Stimulated activated naive CD8-positive, alpha-beta T cell treated with anti-CD3 and anti-CD28 coated beads, Interleukin-15, amount 100 ng/mL, for 72 hours (primary cell): ENCODE measurements around the gene SMIM20.
A peak's percentile ranks its signal among the peaks of the same experiment; 100 is the strongest.
"Not testable (repeated sequence)": the region's sequence is repeated elsewhere in the genome, so short reads cannot be mapped to it uniquely, and the experiment has no call there.

Experiments
- ATAC-seq: fragments of 150-1000 bp; cut with Tn5 transposase; 2 replicates; pipeline ENCODE4 v1.10.0; 2021; ENCODE audit warnings: mild to moderate bottlenecking, moderate library complexity
- DNase-seq, 2 donors: peaks; one replicate each; pipeline ENCODE4 v3.0.0; 2021 to 2022
- H3K27ac Mint-ChIP-seq, 2 donors: one replicate each; pipeline ENCODE4 v1.8.0; 2022; ENCODE audit warnings: mild to moderate bottlenecking in 2 of 2, mixed read lengths in 2 of 2, moderate library complexity in 2 of 2
- H3K27me3 Mint-ChIP-seq: one replicate; pipeline ENCODE4 v1.8.0; 2022; ENCODE audit warnings: mixed read lengths
- H3K4me1 Mint-ChIP-seq: one replicate; pipeline ENCODE4 v1.8.0; 2022; ENCODE audit warnings: mild to moderate bottlenecking, mixed read lengths
- H3K4me3 Mint-ChIP-seq, 2 donors: one replicate each; pipeline ENCODE4 v1.8.0; 2022; ENCODE audit warnings: mild to moderate bottlenecking in 2 of 2, mixed read lengths in 2 of 2, moderate library complexity in 1 of 2
- H3K9me3 Mint-ChIP-seq, 2 donors: one replicate each; pipeline ENCODE4 v1.8.0; 2022; ENCODE audit warnings: mixed read lengths in 2 of 2

Gene SMIM20

GRCh38 chr4:25883565-25883964 is 30.5 kb upstream of the SMIM20 start:
- Mint-ChIP-seq H3K9me3 (peaks cover 0 to 6% of the 10 kb centered on the region in 2 donors), H3K27me3 (peaks cover 26% of the 10 kb centered on the region), H3K27ac (no peak overlapping the region), H3K4me3 (no peak overlapping the region), H3K4me1 (no peaks in the 10 kb centered on the region)
- ATAC-seq (no peak), DNase-seq (no peak)

DNA sequence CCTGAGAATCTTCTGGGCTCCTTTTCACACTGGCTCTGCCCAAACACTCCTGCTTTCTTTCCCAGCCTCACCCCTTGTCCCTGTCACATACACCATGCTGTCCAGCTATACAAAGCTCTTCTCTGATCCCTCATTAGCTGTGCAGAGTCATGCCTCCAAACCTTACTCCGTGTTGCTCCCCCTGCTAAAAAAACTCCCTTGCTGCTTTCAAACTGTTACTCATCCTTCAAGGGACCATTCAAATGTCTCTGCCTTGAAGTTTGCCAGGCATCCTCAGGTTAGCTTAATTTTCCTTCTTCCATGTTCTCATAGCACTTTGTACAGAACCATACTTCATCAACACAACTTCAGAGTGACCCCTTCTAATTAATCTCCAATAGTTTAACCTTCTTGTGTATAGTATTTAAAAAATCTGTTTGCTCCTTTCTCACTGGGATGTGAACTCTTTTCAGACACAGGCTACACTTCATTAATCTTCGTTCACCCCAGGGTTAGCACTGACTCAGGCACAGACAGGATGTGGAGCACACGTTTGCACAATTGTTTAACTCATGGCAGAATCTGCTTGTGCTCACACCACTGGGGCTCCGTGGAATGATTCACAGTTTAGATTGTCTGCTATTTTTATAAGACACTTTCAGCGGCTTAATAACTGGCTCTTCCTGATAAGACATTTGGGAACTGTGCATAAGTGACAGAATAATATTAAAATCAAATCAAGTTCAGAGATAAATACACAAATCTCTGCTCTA is 29.8 kb upstream of the SMIM20 start:
- Mint-ChIP-seq H3K9me3 (peaks cover 0 to 6% of the 10 kb centered on the region in 2 donors), H3K27me3 (peaks cover 26% of the 10 kb centered on the region), H3K27ac (peak overlapping the region in 1 of 2 donors; percentile 15), H3K4me3 (no peak overlapping the region), H3K4me1 (no peaks in the 10 kb centered on the region)
- DNase-seq, result no peak
- no peak for ATAC-seq

DNA sequence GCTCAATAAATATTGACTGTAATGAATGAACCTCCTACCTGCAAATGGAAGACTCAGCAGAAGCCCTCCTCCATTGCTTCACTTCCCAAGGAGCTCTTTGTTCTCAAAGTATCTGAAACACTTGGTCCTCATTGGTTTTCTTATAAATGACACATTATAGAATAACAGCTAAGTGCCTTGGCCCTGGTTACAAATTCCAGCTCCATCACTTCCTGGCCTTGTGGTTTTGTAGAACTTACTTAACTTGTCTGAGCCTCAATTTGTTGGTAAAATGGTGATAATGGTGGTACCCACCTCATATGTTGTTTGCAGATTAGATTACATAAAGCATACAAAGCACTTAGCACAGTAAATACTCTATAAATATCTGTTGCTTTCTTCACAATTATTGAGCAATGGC is 25.2 kb upstream of the SMIM20 start:
- no peaks in the 10 kb centered on the region for H3K4me1 Mint-ChIP-seq
- DNase-seq, result no peak
- ATAC-seq, result no peak
- H3K9me3 Mint-ChIP-seq, result no peaks in the 10 kb centered on the region
- peaks cover 7% of the 10 kb centered on the region for H3K27me3 Mint-ChIP-seq
- no peak overlapping the region for H3K4me3 Mint-ChIP-seq
- H3K27ac Mint-ChIP-seq, result no peak overlapping the region

GRCh38 chr4:25889589-25890503 is 24.2 kb upstream of the SMIM20 start:
- no peak overlapping the region for H3K4me3 Mint-ChIP-seq
- ATAC-seq (no peak), DNase-seq (no peak)
- H3K27me3 Mint-ChIP-seq, result peaks cover 7% of the 10 kb centered on the region
- H3K4me1 Mint-ChIP-seq, result no peaks in the 10 kb centered on the region
- no peak overlapping the region for H3K27ac Mint-ChIP-seq
- no peaks in the 10 kb centered on the region for H3K9me3 Mint-ChIP-seq

GRCh38 chr4:25890571-25891485 is 23.2 kb upstream of the SMIM20 start:
- Mint-ChIP-seq H3K27ac (peak overlapping the region in 1 of 2 donors; percentile 25), H3K27me3 (peaks cover 7% of the 10 kb centered on the region), H3K9me3 (no peaks in the 10 kb centered on the region), H3K4me3 (no peak overlapping the region), H3K4me1 (no peaks in the 10 kb centered on the region)
- ATAC-seq (no peak), DNase-seq (no peak)

DNA sequence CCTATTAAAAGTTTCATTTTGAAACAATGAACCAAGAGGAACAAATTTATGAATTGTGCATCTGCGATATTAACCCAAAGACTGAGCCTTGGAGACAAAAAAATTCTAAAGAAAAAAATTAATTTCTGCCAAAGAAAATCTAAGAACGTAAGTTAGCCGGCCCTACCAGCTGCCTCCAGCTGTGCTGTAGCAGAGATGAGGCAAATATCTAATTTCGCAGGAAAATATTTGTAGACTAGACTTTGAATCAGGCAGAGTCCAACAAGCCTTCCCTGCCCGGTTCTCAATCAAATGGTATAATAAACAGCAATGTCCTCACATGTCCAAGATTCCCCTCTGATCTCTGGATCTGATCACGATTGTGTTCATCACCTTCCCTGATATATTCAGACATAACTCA is 21.2 kb upstream of the SMIM20 start:
- ATAC-seq, result no peak
- no peak overlapping the region for H3K4me3 Mint-ChIP-seq

GRCh38 chr4:25896776-25897539 is 17.1 kb upstream of the SMIM20 start:
- H3K9me3 Mint-ChIP-seq, result no peaks in the 10 kb centered on the region
- no peak for DNase-seq
- H3K4me1 Mint-ChIP-seq, result no peaks in the 10 kb centered on the region
- H3K27ac Mint-ChIP-seq, result peak overlapping the region; percentile 14 to 21
- no peak for ATAC-seq
- H3K4me3 Mint-ChIP-seq, result no peak overlapping the region
- H3K27me3 Mint-ChIP-seq, result no peaks in the 10 kb centered on the region

More for the DNA sequence above, 21.2 kb upstream of the SMIM20 start:
- no peak overlapping the region for H3K27ac Mint-ChIP-seq
- no peak for DNase-seq
- H3K9me3 Mint-ChIP-seq, result no peaks in the 10 kb centered on the region
- H3K4me1 Mint-ChIP-seq, result no peaks in the 10 kb centered on the region
- no peaks in the 10 kb centered on the region for H3K27me3 Mint-ChIP-seq

GRCh38 chr4:25900310-25900709 is 13.7 kb upstream of the SMIM20 start:
- H3K27me3 Mint-ChIP-seq, result no peaks in the 10 kb centered on the region
- no peak for ATAC-seq
- H3K4me1 Mint-ChIP-seq, result no peaks in the 10 kb centered on the region
- H3K4me3 Mint-ChIP-seq, result no peak overlapping the region
- DNase-seq, result no peak
- H3K27ac Mint-ChIP-seq, result no peak overlapping the region
- H3K9me3 Mint-ChIP-seq, result no peaks in the 10 kb centered on the region

DNA sequence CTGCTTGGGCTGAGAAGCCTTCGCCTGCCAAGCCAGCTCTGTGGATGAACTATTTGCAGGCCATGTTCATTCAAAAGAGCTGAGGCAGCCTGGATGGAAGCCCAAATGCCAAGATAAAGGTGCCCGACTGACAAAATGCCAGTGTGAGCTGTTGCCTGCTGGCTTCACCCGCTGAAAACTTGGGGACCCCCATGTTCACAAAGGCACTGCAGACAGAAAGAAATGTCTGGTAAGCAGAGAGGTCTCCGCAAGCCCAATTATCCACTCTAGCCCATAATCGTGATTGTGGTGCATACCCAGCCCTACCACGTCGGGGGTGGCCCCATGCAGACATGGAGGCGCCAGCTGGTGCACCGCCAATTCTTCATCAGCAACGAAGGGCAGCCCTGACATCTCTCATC is 13.0 kb upstream of the SMIM20 start:
- DNase-seq (no peak), ATAC-seq (no peak)
- Mint-ChIP-seq H3K4me3 (no peak overlapping the region), H3K27me3 (no peaks in the 10 kb centered on the region), H3K9me3 (no peaks in the 10 kb centered on the region), H3K27ac (no peak overlapping the region), H3K4me1 (no peaks in the 10 kb centered on the region)

DNA sequence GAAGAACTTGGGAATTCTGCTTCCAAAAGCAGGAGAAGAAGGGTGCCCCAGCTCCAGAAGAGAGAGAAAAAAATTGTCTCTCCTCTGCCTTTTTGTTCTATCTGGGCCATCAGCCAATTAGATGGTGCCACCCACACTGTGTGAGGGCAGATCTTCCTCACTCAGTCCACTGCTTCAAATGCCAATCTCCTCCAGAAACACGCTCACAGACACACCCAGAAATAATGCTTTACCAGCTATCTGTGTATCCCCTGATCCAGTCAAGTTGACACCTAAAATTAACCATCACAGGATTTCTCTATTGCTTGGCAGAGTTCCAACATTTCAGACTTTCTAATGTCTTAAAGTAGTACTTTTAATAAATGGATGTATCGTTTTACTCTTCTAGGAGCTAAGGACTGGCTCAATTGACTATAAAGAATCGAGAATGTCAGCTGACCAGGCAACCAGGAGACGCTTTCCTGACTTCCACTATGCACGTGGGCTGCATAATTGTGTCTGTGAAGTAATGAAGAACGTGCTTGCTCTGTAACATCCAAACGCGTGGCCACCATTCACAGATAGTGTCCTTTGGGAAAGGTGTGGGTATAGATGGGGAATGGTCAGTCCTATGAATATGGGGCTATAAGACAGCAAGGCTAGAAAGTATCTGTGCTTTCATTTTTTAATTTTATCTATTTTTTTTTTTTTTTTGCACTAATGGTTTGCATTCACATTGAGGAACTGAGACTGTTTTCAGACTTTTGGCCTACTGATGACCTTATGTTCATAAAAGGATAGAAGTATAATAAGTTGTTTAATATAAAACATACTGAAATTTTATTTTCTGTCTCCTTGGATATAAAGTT is 9.9 kb upstream of the SMIM20 start:
- H3K4me3 Mint-ChIP-seq, result no peak overlapping the region
- no peak for ATAC-seq
- H3K9me3 Mint-ChIP-seq, result peaks cover 0 to 6% of the 10 kb centered on the region in 2 donors
- DNase-seq, result no peak
- no peaks in the 10 kb centered on the region for H3K27me3 Mint-ChIP-seq
- H3K27ac Mint-ChIP-seq, result no peak overlapping the region
- H3K4me1 Mint-ChIP-seq, result no peaks in the 10 kb centered on the region

- DNase-seq (no peak), ATAC-seq (no peak)
- Mint-ChIP-seq H3K27me3 (no peaks in the 10 kb centered on the region), H3K9me3 (peaks cover 0 to 7% of the 10 kb centered on the region in 2 donors), H3K27ac (no peak overlapping the region), H3K4me3 (no peak overlapping the region), H3K4me1 (no peaks in the 10 kb centered on the region)
Observed at GRCh38 chr4:25904748-25905082, 9.3 kb upstream of the SMIM20 start.

DNA sequence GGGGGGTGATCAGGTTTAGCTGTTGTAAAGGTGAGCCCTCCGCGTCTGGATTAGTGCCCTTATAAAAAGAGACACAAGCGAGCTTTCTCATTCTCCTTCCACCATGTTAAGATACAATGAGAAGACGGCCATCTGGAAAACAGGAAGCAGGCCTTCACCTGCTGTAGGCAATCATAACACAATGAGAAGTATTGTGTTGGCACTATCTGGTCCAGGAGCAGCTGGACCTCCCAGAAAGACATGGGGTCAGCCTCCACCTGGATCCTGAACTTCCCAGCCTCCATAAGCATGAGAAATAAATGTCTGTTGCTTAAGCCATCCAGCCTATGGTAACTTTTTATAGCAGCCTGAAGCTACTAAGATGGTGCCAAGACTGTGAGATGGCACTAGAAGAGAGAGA is 8.6 kb upstream of the SMIM20 start:
- no peak overlapping the region for H3K4me3 Mint-ChIP-seq
- no peak overlapping the region for H3K27ac Mint-ChIP-seq
- H3K4me1 Mint-ChIP-seq, result no peaks in the 10 kb centered on the region
- DNase-seq, result no peak
- no peaks in the 10 kb centered on the region for H3K27me3 Mint-ChIP-seq
- no peak for ATAC-seq
- H3K9me3 Mint-ChIP-seq, result peaks cover 0 to 7% of the 10 kb centered on the region in 2 donors

DNA sequence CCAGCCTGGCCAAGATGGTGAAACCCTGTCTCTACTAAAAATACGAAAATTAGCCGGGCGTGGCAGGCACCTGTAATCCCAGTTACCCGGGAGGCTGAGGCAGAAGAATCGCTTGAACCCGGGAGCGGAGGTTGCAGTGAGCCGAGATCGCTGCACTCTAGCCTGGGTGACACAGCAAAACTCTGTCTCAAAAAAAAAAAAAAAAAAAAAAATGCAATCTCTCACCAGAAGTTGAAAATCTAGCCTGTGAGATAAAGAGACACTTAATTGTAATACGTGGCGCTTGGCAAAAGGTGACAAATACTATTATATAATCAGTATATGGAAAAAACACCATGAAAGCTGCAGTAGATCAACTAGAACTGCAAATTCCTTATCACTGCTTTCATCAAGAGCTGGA is 7.9 kb upstream of the SMIM20 start:
- not testable (repeated sequence) for H3K27ac Mint-ChIP-seq, H3K4me3 Mint-ChIP-seq, ATAC-seq, H3K9me3 Mint-ChIP-seq, DNase-seq, H3K27me3 Mint-ChIP-seq, H3K4me1 Mint-ChIP-seq

DNA sequence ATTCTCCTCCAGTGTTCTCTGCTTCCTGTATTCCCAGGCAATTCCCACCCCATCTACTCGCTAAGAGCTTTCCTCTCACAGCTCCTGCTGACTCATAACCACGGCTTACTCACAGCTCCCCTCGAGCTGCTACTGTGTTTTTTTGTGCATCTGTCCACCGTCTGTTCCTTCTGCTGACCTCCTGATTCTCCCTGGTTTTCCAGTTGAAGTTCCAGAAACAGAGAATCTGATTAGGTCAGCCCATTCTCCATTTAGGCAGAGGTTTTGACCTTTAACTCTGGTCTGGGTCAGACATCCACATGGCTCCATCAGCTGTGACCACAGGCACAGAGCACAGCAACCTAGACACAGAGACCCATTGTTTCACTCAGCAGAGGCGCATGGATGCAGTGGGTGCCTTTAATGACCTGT is 5.5 kb upstream of the SMIM20 start:
- H3K9me3 Mint-ChIP-seq, result peaks cover 0 to 7% of the 10 kb centered on the region in 2 donors
- no peak overlapping the region for H3K4me3 Mint-ChIP-seq
- H3K27me3 Mint-ChIP-seq, result no peaks in the 10 kb centered on the region
- ATAC-seq (no peak), DNase-seq (no peak)
- H3K4me1 Mint-ChIP-seq, result peaks cover 7% of the 10 kb centered on the region
- no peak overlapping the region for H3K27ac Mint-ChIP-seq
